Stimulated activated CD4-positive, alpha-beta T cell treated with anti-CD3 and anti-CD28 coated beads, TNF-alpha, amount 100 ng/mL, for 24 hours (primary cell): ENCODE measurements around the gene SYCP1.
"Not testable (repeated sequence)": the region's sequence is repeated elsewhere in the genome, so short reads cannot be mapped to it uniquely, and the experiment has no call there.

Source experiments
- DNase-seq, 3 experiments: peaks; one replicate each; pipeline ENCODE4 v3.0.0-alpha.2; 2020; ENCODE audit warnings: low read depth in 3 of 3

SYCP1 gene

GRCh38 chr1:114979278-114979891 is 124.7 kb downstream of the SYCP1 start:
- DNase-seq = peak; percentile 42 to 57 (median 52)

DNA sequence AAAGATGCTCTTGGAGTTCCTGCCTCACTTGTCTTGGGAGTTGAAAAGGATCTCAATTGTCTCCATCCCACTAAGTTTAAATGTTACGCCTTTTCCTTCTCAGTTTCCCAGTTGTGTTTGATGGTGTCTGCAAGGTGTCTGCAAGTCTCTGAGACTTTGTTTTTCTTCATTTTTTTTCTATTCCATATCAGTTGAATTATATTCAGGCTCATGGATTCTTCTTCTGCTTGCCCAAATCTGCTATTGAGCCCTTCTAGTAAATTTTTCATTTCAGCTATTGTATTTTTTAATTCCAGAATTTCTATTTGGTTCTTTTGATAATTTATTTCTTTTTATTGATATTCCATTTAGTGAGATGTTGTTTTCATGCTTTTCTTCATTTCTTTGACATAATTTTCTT is 127.6 kb downstream of the SYCP1 start:
- no peak for DNase-seq

DNA sequence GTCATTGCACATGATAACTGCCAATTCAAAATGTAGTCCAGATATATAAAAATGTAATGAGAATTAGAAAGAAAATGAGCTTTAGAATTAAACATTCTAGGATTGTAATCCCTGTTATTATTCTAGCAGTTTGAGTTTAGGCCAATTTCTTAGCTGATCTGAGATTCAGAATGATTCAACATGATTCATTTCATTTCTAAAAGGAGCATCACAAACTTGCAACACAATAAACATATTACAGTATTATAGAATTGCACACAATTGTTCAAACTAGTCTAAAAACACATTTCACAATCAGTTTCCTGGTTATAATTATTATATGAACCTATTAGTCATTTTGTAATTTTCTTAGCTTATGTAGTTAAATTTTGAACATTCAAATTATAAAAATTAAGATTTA is 131.6 kb downstream of the SYCP1 start:
- DNase-seq = no peak

DNA sequence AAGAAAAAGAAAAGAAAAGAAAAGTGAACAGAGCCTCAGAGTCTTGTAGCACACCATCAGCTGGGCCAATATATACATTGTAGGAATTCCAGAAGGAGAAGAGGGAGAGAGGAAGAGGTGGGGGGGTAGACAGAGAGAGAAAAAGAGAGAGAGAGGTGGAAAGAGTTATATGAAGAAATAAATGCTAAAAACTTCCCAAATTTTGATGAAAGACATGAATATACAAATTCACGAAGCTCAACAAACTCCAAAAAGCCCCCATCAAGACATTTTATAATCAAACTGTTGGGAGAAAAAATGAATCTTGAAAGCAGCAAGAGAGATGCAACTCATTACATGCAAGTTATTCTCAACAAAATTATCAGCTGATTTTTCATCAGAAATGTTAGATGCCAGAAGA is 133.4 kb downstream of the SYCP1 start:
- DNase-seq = no peak

GRCh38 chr1:114997510-114998289 is 143.0 kb downstream of the SYCP1 start:
- DNase-seq = no peak

- no peak for DNase-seq
Observed at GRCh38 chr1:115006191-115006590, 151.5 kb downstream of the SYCP1 start.

GRCh38 chr1:115012006-115012405 is 157.3 kb downstream of the SYCP1 start:
- no peak for DNase-seq

GRCh38 chr1:115012434-115012833 is 157.8 kb downstream of the SYCP1 start:
- no peak for DNase-seq

DNA sequence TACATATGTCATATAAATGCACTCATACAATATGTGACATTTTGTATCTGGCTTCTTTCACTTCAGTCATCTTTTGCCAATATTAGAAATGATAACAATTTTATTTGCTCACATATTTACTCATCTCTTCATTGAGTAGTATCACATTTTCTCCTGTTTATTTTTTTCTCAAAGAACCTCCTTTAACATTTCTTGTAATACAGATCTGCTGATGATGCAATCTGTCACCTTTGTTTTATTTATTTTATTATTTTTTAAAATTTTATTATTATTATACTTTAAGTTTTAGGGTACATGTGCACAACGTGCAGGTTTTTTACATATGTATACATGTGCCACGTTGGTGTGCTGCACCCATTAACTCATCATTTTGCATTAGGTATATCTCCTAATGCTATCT is 159.1 kb downstream of the SYCP1 start:
- DNase-seq = no peak

DNA sequence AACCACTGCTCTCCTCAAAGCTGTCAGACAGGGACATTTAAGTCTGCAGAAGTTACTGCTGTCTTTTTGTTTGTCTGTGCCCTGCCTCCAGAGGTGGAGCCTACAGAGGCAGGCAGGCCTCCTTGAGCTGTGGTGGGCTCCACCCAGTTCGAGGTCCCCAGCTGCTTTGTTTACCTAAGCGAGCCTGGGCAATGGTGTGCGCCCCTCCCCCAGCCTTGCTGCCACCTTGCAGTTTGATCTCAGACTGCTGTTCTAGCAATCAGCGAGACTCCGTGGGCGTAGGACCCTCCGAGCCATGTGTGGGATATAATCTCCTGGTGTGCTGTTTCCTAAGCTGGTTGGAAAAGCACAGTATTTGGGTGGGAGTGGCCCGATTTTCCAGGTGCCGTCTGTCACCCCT is 164.9 kb downstream of the SYCP1 start:
- not testable (repeated sequence) for DNase-seq

DNA sequence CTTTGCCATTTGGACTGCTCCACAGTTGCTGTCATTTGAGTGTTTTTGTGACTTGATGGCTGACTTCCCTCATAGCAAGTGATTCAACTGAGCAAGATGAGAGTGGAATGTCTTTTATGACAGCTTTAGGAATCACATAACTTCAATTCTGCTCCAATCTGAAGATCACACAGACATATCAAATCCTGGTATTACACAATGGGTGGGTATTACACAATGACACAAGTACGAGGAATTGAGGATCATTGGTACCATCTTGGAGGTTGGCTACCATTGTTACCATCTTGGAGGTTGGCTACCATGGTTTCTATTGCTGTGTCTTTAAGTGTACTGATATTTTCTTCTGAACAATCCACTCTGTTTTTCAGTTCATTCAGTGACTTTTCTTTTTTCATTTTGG is 166.5 kb downstream of the SYCP1 start:
- no peak for DNase-seq

- DNase-seq = no peak
Observed at GRCh38 chr1:115023593-115023992, 168.9 kb downstream of the SYCP1 start.

DNA sequence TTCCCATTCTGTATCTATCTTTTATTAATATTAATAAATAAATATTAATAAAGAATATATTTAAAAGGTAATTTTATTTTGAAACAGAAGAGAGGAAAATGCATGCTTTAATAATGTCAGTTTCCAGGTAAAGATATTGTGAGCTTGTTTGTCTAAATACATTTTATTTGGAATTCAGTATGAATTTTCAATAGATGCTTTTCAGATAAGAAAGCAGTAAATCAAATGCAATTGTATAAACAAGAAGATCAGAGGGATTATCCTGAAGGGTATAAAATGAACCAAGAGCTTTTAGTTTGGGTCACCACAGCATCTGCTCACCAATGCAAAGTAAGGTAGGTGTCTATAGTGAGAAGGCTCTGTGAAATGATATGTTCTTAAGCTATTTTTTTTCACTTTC is 174.9 kb downstream of the SYCP1 start, which contains the start of gene TSHB:
Gene TSHB, plus strand, starts transcription at position 301 of the 400 bp plus-strand sequence. CDS start 3,537 bp downstream, outside the sequence.
- no peak for DNase-seq

- DNase-seq = no peak
Observed at GRCh38 chr1:115031595-115031994, 176.9 kb downstream of the SYCP1 start.

- no peak for DNase-seq
Observed at GRCh38 chr1:115035652-115036051, 181.0 kb downstream of the SYCP1 start.

DNA sequence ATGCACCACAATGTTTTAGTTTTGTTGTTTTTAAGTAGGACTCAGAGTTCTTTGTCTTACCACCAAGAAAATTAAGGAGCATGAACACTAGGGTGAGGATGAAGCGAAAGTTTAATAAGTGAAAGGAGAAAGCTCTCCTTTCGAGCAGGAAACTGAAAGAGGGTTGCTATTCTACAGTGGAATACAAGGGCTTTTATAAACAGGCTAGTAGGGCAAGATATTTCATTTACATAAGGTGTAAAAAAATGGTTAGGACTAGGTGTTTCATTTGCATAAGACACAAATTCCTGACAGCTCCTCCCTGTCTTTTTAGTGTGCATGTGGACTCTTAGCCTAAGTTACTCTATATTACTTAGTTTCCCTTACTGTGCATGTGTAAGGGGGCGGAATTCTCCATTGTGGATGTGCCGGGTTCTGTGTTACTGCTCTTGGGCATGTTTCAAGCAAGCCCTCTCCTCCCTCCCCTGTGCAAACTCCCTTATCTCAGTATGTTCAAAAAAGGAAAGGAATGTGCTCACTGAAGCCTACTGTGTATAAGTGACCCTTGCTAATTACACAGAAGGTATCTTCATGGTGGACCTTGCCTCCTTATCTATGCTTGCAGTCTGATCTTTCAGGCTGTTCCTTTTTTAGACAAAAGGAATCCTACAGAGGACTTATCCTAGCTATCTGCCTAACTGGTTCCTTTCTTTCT is 182.3 kb downstream of the SYCP1 start:
- DNase-seq = no peak

- DNase-seq = no peak
Observed at GRCh38 chr1:115040501-115040900, 185.8 kb downstream of the SYCP1 start.

DNA sequence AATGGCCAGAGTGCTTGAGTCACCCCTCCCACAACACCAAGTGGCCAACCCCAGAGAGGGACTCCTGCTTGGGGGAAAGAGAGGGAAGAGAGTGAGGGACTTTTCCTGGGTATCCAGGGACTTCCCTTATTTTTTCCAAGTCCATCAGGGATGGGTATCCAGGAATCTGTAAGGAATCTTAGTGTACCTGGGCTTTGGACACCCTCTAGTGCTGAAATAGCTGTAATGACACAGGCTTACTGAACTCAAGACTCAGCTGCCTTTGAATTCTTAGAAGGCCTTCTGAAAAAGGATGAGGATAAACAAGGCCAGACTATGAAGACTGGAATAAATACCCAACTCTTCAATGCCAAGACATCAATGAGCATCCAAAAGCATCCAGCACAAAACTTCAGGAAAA is 187.0 kb downstream of the SYCP1 start:
- DNase-seq = no peak
